Stimulated activated naive CD8-positive, alpha-beta T cell treated with anti-CD3 and anti-CD28 coated beads, Interleukin-15, amount 100 ng/mL, for 72 hours (primary cell): ENCODE measurements around the gene SLC34A3.

Experiments
- ATAC-seq: fragments of 150-1000 bp; cut with Tn5 transposase; 2 replicates; pipeline ENCODE4 v1.10.0; 2021; ENCODE audit warnings: mild to moderate bottlenecking, moderate library complexity
- DNase-seq, 2 donors: peaks; one replicate each; pipeline ENCODE4 v3.0.0; 2021 to 2022
- H3K27ac Mint-ChIP-seq, 2 donors: one replicate each; pipeline ENCODE4 v1.8.0; 2022; ENCODE audit warnings: mild to moderate bottlenecking in 2 of 2, mixed read lengths in 2 of 2, moderate library complexity in 2 of 2
- H3K27me3 Mint-ChIP-seq: one replicate; pipeline ENCODE4 v1.8.0; 2022; ENCODE audit warnings: mixed read lengths
- H3K4me1 Mint-ChIP-seq: one replicate; pipeline ENCODE4 v1.8.0; 2022; ENCODE audit warnings: mild to moderate bottlenecking, mixed read lengths
- H3K4me3 Mint-ChIP-seq, 2 donors: one replicate each; pipeline ENCODE4 v1.8.0; 2022; ENCODE audit warnings: mild to moderate bottlenecking in 2 of 2, mixed read lengths in 2 of 2, moderate library complexity in 1 of 2
- H3K9me3 Mint-ChIP-seq, 2 donors: one replicate each; pipeline ENCODE4 v1.8.0; 2022; ENCODE audit warnings: mixed read lengths in 2 of 2

SLC34A3 gene

DNA sequence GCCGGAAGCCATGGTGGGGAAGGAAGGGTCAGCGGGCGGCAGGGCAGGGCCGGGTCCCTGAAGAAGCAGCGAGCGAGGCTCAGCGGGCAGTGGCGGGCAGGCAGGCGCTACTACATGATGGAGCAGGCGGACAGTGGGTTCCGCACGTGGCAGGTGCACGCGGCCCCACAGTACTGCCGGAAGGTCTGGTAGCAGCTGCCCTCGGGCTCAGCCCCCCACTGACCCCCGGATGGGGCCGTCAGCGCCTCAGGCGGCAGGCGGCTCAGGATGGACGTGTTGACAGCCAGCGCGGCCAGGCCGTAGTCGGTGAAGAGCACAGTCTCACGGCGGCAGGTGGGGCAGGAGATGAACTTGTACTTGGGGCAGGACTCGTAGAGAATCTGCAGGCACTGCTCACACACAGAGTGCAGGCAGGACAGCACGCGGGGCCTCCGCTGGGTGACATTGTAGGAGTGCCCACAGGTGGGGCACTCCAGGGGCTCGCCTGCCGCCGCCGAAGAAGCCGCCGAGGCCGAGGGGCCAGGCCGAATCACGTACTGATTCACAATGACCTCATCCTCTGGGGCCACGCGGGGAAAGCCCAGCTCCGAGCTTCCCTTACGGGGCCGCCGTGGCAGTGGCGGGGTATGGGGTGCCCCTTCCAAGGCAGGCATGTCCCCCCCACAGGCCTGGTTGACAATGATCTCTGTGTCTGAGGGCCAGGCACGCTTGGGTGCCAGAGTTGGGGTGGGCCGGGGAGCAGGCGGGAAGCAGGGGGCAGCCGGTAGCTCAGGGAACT lies 10.2 kb upstream of the SLC34A3 start:
- ATAC-seq (no peak), DNase-seq (no peak)

DNA sequence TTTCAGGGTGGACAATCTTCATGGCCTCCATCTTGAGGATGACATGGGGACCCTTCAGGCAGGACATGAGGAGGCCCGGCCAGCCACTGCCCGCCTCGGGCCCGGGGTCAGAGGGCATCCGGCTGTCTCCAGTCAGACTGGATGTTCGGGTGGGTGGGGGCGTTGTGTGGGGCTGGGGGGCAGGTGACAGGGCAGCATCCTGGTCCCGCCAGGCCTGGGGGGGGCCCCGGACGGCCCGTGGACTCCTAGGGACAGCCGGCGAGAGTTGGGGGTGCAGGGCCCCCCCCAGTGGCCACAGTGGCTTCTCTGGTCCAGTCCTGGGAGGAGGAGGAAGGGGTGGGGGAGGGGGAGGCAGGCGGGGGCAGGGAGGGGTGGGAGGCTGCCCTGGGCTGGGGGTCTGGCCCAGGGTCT lies 9.6 kb upstream of the SLC34A3 start:
- H3K27me3 Mint-ChIP-seq = no peaks in the 10 kb centered on the region
- DNase-seq = no peak
- ATAC-seq = no peak
- H3K9me3 Mint-ChIP-seq = no peaks in the 10 kb centered on the region
- H3K4me1 Mint-ChIP-seq = peaks cover 22% of the 10 kb centered on the region
- peak overlapping the region; percentile 49 to 64 for H3K4me3 Mint-ChIP-seq
- H3K27ac Mint-ChIP-seq = no peak overlapping the region

More for the DNA sequence above, 10.2 kb upstream of the SLC34A3 start:
- H3K27ac Mint-ChIP-seq = peak overlapping the region; percentile 61 to 64
- peak overlapping the region; percentile 49 to 64 for H3K4me3 Mint-ChIP-seq
- no peaks in the 10 kb centered on the region for H3K27me3 Mint-ChIP-seq
- H3K4me1 Mint-ChIP-seq = peaks cover 20% of the 10 kb centered on the region
- H3K9me3 Mint-ChIP-seq = no peaks in the 10 kb centered on the region

DNA sequence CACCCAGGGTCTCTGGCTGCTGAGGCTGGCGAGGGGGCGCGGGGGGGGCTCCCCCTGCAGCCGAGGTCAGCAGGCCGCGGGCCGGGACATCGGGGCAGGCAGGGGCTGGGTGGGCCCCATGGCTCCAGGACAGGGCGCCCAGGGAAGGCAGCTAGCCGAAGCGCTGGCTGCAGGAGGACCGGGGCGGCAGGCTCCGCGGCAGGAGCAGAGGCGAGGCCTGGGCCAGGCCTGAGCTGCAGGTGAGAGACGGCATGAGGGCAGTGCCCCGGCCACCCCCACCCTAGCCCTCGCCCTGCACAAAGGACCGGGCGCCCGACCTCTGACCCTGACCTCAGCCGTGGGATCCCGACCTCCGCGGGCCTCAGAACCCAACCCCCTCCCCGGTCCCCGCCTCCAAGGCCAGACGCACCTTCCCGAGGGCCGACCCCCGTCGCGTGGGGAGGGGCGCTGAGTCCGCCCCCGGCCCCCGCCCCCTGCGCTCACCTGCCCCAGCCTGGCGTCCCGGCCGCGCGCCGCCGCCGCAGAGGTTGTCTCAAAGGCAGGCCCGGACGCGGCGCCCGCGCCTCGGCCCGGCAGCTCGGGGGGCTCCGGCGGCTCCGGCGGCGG lies 9.1 kb upstream of the SLC34A3 start:
- Mint-ChIP-seq H3K27ac (no peak overlapping the region), H3K4me3 (peak overlapping the region; percentile 9 to 29), H3K27me3 (no peaks in the 10 kb centered on the region), H3K9me3 (no peaks in the 10 kb centered on the region), H3K4me1 (peaks cover 22% of the 10 kb centered on the region)
- ATAC-seq (no peak), DNase-seq (no peak)

GRCh38 chr9:137222190-137223077 lies 8.3 kb upstream of the SLC34A3 start, which contains the start of gene RNF208:
RNF208 (minus strand) TSS chr9:137222240; CDS start chr9:137221212, 1,028 bp downstream.
- DNase-seq = peak in 1 of 2 donors; percentile 51
- ATAC-seq = peak; percentile 13
- no peaks in the 10 kb centered on the region for H3K9me3 Mint-ChIP-seq
- H3K27ac Mint-ChIP-seq = peak within 1 kb of the TSS; percentile 25 to 68
- H3K4me3 Mint-ChIP-seq = peak within 1 kb of the TSS; percentile 95
- peaks cover 25% of the 10 kb centered on the region for H3K4me1 Mint-ChIP-seq
- peaks cover 3% of the 10 kb centered on the region for H3K27me3 Mint-ChIP-seq

- H3K27ac Mint-ChIP-seq = peak overlapping the region; percentile 25 to 90
These were observed 7.4 kb upstream of the SLC34A3 start for GRCh38 chr9:137223078-137223970.

DNA sequence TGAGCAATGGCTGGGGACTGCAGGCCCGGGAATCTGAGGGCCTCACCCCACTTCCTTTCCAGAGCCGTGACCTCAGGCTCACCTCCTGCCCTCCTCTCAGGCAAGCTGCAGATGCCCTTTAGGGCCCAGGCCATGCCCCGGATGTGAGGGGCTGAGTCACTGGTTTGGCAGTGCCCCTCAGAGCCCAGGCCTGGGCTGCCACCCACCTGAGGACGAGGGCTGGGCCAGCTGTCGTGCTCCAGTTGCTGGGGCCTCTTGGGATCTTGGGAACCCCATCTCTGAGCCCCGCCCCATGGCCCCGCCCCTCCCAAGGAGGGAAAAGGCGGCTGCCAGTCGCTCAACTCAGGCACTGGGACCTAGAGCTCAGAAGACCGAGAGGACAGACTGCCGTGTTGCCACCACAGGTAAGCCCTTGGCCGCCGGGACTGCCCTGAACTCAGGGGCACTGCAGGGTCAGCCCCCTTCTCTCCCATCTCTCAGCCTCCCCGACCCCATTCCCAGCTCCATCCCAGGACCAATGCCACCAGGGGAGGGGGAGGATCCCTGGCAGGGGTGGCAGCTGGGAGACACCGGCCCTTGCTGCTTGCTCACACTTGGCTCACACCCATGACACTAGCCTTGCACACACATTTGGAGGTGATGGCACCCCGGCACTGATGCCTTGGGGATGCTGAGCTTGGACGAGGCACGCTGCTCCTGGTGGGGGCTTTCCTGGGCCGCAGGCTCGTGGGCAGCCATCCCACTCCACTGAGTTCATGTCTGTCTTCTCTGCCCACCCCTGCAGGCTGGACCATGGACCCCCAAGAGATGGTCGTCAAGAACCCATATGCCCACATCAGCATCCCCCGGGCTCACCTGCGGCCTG lies 5.6 kb upstream of the SLC34A3 start, which contains the start of gene CYSRT1:
CYSRT1 (plus strand) TSS at position 345 of the 865 bp plus-strand sequence; CDS start at position 793, 448 bp downstream.
- Mint-ChIP-seq H3K4me3 (peak within 1 kb of the TSS; percentile 71 to 95), H3K27me3 (peaks cover 21% of the 10 kb centered on the region), H3K9me3 (no peaks in the 10 kb centered on the region), H3K4me1 (peaks cover 30% of the 10 kb centered on the region), H3K27ac (peak within 1 kb of the TSS; percentile 7 to 90)
- DNase-seq = no peak
- ATAC-seq = no peak

More at GRCh38 chr9:137223078-137223970, 7.4 kb upstream of the SLC34A3 start:
- ATAC-seq (peak; percentile 83), DNase-seq (peak; percentile 98 to 99)
- H3K27me3 Mint-ChIP-seq = peaks cover 8% of the 10 kb centered on the region
- no peaks in the 10 kb centered on the region for H3K9me3 Mint-ChIP-seq
- H3K4me3 Mint-ChIP-seq = peak overlapping the region; percentile 95
- H3K4me1 Mint-ChIP-seq = peaks cover 30% of the 10 kb centered on the region

GRCh38 chr9:137225699-137226331 lies 4.9 kb upstream of the SLC34A3 start:
- peaks cover 21% of the 10 kb centered on the region for H3K27me3 Mint-ChIP-seq
- no peak overlapping the region for H3K4me3 Mint-ChIP-seq
- H3K27ac Mint-ChIP-seq = no peak overlapping the region
- no peaks in the 10 kb centered on the region for H3K9me3 Mint-ChIP-seq
- DNase-seq (no peak), ATAC-seq (no peak)
- H3K4me1 Mint-ChIP-seq = peaks cover 30% of the 10 kb centered on the region

GRCh38 chr9:137226338-137227053 lies 4.2 kb upstream of the SLC34A3 start:
- DNase-seq = no peak
- peaks cover 30% of the 10 kb centered on the region for H3K4me1 Mint-ChIP-seq
- no peak overlapping the region for H3K27ac Mint-ChIP-seq
- ATAC-seq = no peak
- peaks cover 28% of the 10 kb centered on the region for H3K27me3 Mint-ChIP-seq
- H3K9me3 Mint-ChIP-seq = no peaks in the 10 kb centered on the region
- no peak overlapping the region for H3K4me3 Mint-ChIP-seq

DNA sequence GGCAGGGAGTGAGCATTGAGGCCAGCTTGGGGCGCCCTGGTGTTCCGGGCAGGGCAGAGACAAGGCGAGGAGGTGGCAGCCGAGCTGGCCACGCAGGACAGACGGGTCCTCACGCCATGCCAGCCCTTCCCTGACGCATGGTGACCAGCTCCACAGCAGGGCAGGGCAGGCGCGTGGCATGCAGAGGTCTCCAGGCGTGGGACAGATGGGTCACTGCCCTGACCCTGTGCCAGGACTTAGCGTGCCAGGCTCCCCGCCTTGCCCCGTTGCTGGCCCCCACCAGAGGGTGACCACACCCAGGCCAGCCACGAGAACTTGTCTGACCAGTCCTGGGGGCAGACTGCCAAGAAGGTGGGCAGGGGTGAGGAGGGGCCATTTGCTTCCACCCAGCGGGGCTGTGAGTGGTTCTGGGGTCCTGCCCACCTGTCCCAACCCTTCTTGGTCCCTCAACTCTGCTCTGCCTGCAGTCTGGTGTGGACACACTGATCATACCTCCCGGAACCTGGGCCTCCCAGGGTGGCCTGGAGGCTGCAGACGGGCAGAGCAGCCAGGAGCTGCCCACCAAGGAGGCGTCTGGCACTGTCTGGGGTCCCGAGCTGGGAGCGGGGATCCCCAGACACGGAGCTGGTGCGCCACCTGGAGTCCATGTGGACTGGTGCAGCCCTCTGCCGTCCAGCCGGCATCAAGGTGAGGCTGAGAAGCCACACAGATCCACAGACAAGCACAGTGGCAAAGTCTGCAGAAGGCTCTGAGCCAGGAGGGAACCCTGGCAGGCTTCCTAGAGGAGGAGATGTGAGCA lies 3.4 kb upstream of the SLC34A3 start, which contains the start of gene RNF224:
RNF224 (plus strand) TSS at position 449 of the 799 bp plus-strand sequence. CDS start 834 bp downstream, outside the sequence.
- H3K27ac Mint-ChIP-seq = peak within 1 kb of the TSS in 1 of 2 donors; percentile 57
- ATAC-seq (peak; percentile 65), DNase-seq (peak; percentile 86)
- peaks cover 35% of the 10 kb centered on the region for H3K27me3 Mint-ChIP-seq
- H3K9me3 Mint-ChIP-seq = no peaks in the 10 kb centered on the region
- peaks cover 30% of the 10 kb centered on the region for H3K4me1 Mint-ChIP-seq
- H3K4me3 Mint-ChIP-seq = no peak within 1 kb of the TSS

GRCh38 chr9:137227853-137228505 lies 2.7 kb upstream of the SLC34A3 start:
- no peaks in the 10 kb centered on the region for H3K9me3 Mint-ChIP-seq
- H3K4me1 Mint-ChIP-seq = peaks cover 26% of the 10 kb centered on the region
- ATAC-seq (no peak), DNase-seq (no peak)
- peaks cover 38% of the 10 kb centered on the region for H3K27me3 Mint-ChIP-seq
- no peak overlapping the region for H3K4me3 Mint-ChIP-seq
- peak overlapping the region in 1 of 2 donors; percentile 57 for H3K27ac Mint-ChIP-seq

- DNase-seq (no peak), ATAC-seq (no peak)
- Mint-ChIP-seq H3K4me3 (no peak overlapping the region), H3K27ac (no peak overlapping the region), H3K27me3 (peaks cover 38% of the 10 kb centered on the region), H3K4me1 (peaks cover 24% of the 10 kb centered on the region), H3K9me3 (no peaks in the 10 kb centered on the region)
These were observed 2.2 kb upstream of the SLC34A3 start for GRCh38 chr9:137228506-137228967.
